Upper lobe of left lung (tissue), 4 donors: ENCODE measurements around the gene UBE2N.
"Not testable (repeated sequence)": the region's sequence is repeated elsewhere in the genome, so short reads cannot be mapped to it uniquely, and the experiment has no call there.

Experiments used
- CTCF ChIP-seq, 6 experiments: fragments of 450-650 bp in 4 of 6; fragments of 200-600 bp in 2 of 6; sonication (generic) in 2 of 6; IDR thresholded peaks; one replicate each; pipeline ENCODE4 v1.5.1; 2016 to 2019; ENCODE audit warnings: antibody characterized with exemption in 6 of 6
- EP300 ChIP-seq, 4 donors: sonication (generic); formaldehyde crosslinking; IDR thresholded peaks; one replicate each; pipeline ENCODE4 v1.5.1; 2017; ENCODE audit warnings: antibody characterized with exemption in 4 of 4, control low read depth in 2 of 4
- POLR2A ChIP-seq, 4 donors: fragments of 450-650 bp; IDR thresholded peaks; one replicate each; pipeline ENCODE4 v1.5.1; 2016 to 2017; ENCODE audit warnings: antibody characterized with exemption in 4 of 4, mild to moderate bottlenecking in 2 of 4

- peak in 2 of 6 experiments; percentile 3 to 10 for TF ChIP-seq CTCF (IDR thresholded peaks at IDR 0.05)
- not testable (repeated sequence) for TF ChIP-seq EP300 (IDR thresholded peaks at IDR 0.05)
- peak in 1 of 4 donors; percentile 64 for TF ChIP-seq POLR2A (IDR thresholded peaks at IDR 0.05)
Observed at GRCh38 chr12:93378196-93378997, 63.4 kb downstream of the UBE2N start.
